B cell (primary cell): ENCODE data around the gene PHF21A.

Source experiments
- EZH2 ChIP-seq: IDR thresholded peaks from 2 replicates; pipeline ENCODE4 v1.6.1; 2012; ENCODE audit warnings: borderline replicate concordance, low read depth, mild to moderate bottlenecking, moderate library complexity, low read length; ENCODE audit not compliant: insufficient read depth, poor library complexity, severe bottlenecking
- TF ChIP-seq, protein P1 (sequence below): fragments of 200-600 bp; IDR thresholded peaks from one replicate; pipeline ENCODE4 v1.8.0; 2022; ENCODE audit warnings: antibody characterized with exemption, mild to moderate bottlenecking

DNA sequence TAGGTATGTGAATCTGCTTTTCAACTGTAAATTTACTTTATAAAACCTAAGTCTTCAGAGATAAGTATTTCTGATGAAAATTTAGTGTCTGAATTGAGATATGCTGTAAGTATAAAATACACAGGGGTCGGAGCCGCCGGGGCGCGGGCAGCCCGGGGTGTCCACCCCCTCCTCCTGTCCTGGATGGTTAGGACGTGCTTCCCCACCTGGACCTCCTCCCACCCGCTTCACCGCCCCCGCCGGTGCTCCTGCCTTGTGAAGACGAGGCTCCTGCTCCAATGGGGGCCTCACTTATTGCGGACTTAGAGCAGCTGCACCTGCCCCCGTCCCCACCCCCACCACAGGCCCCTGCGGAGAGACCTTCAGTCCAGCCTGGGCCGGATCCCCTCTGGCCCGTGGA, 21.3 kb upstream of the PHF21A start:
- TF ChIP-seq, protein P1, sequence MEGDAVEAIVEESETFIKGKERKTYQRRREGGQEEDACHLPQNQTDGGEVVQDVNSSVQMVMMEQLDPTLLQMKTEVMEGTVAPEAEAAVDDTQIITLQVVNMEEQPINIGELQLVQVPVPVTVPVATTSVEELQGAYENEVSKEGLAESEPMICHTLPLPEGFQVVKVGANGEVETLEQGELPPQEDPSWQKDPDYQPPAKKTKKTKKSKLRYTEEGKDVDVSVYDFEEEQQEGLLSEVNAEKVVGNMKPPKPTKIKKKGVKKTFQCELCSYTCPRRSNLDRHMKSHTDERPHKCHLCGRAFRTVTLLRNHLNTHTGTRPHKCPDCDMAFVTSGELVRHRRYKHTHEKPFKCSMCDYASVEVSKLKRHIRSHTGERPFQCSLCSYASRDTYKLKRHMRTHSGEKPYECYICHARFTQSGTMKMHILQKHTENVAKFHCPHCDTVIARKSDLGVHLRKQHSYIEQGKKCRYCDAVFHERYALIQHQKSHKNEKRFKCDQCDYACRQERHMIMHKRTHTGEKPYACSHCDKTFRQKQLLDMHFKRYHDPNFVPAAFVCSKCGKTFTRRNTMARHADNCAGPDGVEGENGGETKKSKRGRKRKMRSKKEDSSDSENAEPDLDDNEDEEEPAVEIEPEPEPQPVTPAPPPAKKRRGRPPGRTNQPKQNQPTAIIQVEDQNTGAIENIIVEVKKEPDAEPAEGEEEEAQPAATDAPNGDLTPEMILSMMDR = no peak
- no peak for TF ChIP-seq EZH2
